ENCODE results near the gene TUBB2B.

Gene TUBB2B

GRCh38 chr6:3190779-3191178 lies 36.7 kb downstream of the TUBB2B start:
- TF ChIP-seq CREB1 (IDR thresholded peaks at IDR 0.05; ENCODE audit: low read depth) (no peak), CEBPB (IDR thresholded peaks at IDR 0.05) (no peak), RAD21 (IDR thresholded peaks at IDR 0.05; ENCODE audit: low read depth) (no peak), MAX (IDR thresholded peaks at IDR 0.05) (no peak), NFIC (IDR thresholded peaks at IDR 0.05) (no peak), FOXM1 (IDR thresholded peaks at IDR 0.05; ENCODE audit: borderline replicate concordance, low read depth) (no peak), TAF1 (IDR thresholded peaks at IDR 0.05; ENCODE audit: low read depth) (no peak), TCF12 (IDR thresholded peaks at IDR 0.05; ENCODE audit: low read depth) (no peak), REST (IDR thresholded peaks at IDR 0.05; ENCODE audit: low read depth) (no peak), YY1 (IDR thresholded peaks at IDR 0.05; ENCODE audit: low read depth) (no peak), ZBTB7A (IDR thresholded peaks at IDR 0.05; ENCODE audit: low read depth) (no peak), EGR1 (IDR thresholded peaks at IDR 0.05) (no peak), EP300 (IDR thresholded peaks at IDR 0.05; ENCODE audit: borderline replicate concordance) (no peak), TEAD4 (IDR thresholded peaks at IDR 0.05) (no peak), USF1 (IDR thresholded peaks at IDR 0.05) (no peak)

DNA sequence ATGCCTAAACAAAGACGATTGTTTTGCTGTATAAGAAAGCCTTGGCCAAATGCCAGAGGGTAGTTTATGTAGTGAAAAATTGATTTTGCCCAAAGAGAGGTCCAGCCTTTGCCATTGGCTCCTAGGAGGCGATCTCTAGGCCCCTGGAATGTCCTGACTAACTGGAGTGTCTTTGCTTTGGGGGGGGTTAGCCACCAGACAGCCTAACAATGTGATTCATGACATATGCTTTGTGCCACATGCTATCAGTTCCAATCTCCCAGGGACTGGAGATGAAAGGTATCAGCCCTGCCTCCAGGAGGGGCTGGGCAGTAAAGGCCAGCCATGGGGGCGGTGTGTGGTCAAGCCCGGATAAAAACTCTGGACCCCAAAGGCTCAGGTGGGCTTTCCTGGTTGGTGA lies 37.4 kb downstream of the TUBB2B start:
- no peak for TF ChIP-seq EP300 (IDR thresholded peaks at IDR 0.05; ENCODE audit: borderline replicate concordance)
- TF ChIP-seq TEAD4 (IDR thresholded peaks at IDR 0.05): no peak
- TF ChIP-seq CEBPB (IDR thresholded peaks at IDR 0.05): no peak
- no peak for TF ChIP-seq CREB1 (IDR thresholded peaks at IDR 0.05; ENCODE audit: low read depth)
- TF ChIP-seq MAX (IDR thresholded peaks at IDR 0.05): no peak
- no peak for TF ChIP-seq NFIC (IDR thresholded peaks at IDR 0.05)
- no peak for TF ChIP-seq REST (IDR thresholded peaks at IDR 0.05; ENCODE audit: low read depth)
- no peak for TF ChIP-seq TCF12 (IDR thresholded peaks at IDR 0.05; ENCODE audit: low read depth)

DNA sequence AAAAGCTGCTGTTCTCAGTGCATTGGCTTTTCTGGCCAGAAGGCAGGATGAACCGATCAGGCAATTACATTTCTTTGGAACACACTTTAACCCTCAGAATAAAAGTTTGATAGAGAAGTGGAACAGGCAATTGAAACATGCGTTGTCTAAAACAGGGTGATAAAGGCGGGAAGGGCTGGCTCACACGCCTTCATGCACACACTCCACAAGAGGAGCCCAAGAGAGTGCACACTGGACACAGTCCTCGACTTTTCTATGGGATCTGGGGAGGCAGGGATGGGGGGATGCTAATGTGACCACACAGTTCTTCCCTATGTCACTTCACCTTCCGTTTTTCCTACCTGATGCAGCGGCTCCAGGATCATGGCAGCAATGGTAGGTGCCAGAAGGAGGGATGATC lies 39.2 kb downstream of the TUBB2B start:
- TF ChIP-seq MAX (IDR thresholded peaks at IDR 0.05): no peak
- TF ChIP-seq EP300 (IDR thresholded peaks at IDR 0.05; ENCODE audit: borderline replicate concordance): no peak
- TF ChIP-seq REST (IDR thresholded peaks at IDR 0.05; ENCODE audit: low read depth): no peak
- no peak for TF ChIP-seq TAF1 (IDR thresholded peaks at IDR 0.05; ENCODE audit: low read depth)
- no peak for TF ChIP-seq EGR1 (IDR thresholded peaks at IDR 0.05)
- TF ChIP-seq CEBPB (IDR thresholded peaks at IDR 0.05): no peak
- TF ChIP-seq TCF12 (IDR thresholded peaks at IDR 0.05; ENCODE audit: low read depth): no peak
- no peak for TF ChIP-seq USF1 (IDR thresholded peaks at IDR 0.05)
- TF ChIP-seq TEAD4 (IDR thresholded peaks at IDR 0.05): no peak
- TF ChIP-seq CREB1 (IDR thresholded peaks at IDR 0.05; ENCODE audit: low read depth): no peak
- TF ChIP-seq RAD21 (IDR thresholded peaks at IDR 0.05; ENCODE audit: low read depth): no peak
- no peak for TF ChIP-seq FOXM1 (IDR thresholded peaks at IDR 0.05; ENCODE audit: borderline replicate concordance, low read depth)
- TF ChIP-seq ZBTB7A (IDR thresholded peaks at IDR 0.05; ENCODE audit: low read depth): no peak
- no peak for TF ChIP-seq NFIC (IDR thresholded peaks at IDR 0.05)
- no peak for TF ChIP-seq YY1 (IDR thresholded peaks at IDR 0.05; ENCODE audit: low read depth)

DNA sequence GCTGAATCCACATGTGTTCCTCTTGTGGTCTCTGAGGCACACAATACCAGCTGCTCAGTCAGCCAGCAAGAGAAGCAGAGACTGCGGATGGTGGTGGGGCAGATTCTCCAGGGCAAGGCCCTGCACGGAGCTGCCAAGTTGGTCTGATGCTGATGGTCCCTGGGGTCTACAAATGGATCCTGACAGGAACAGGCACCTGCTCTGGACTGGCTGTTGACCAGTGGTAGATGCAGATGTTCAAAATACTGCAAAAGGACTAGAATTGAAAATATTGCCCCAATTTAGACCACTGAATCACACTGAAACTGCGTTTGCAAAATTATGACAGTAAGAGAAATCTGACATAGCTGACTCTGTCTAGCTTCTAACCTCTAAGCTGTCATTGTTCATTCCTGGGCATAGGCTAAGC lies 40.5 kb downstream of the TUBB2B start:
- TF ChIP-seq EP300 (IDR thresholded peaks at IDR 0.05; ENCODE audit: borderline replicate concordance): no peak
- TF ChIP-seq CEBPB (IDR thresholded peaks at IDR 0.05): no peak
- no peak for TF ChIP-seq YY1 (IDR thresholded peaks at IDR 0.05; ENCODE audit: low read depth)
- no peak for TF ChIP-seq TEAD4 (IDR thresholded peaks at IDR 0.05)
- no peak for TF ChIP-seq EGR1 (IDR thresholded peaks at IDR 0.05)
- TF ChIP-seq MAX (IDR thresholded peaks at IDR 0.05): no peak
- TF ChIP-seq USF1 (IDR thresholded peaks at IDR 0.05): no peak
- TF ChIP-seq ZBTB7A (IDR thresholded peaks at IDR 0.05; ENCODE audit: low read depth): no peak
- TF ChIP-seq FOXM1 (IDR thresholded peaks at IDR 0.05; ENCODE audit: borderline replicate concordance, low read depth): no peak
- TF ChIP-seq REST (IDR thresholded peaks at IDR 0.05; ENCODE audit: low read depth): no peak
- TF ChIP-seq TCF12 (IDR thresholded peaks at IDR 0.05; ENCODE audit: low read depth): no peak
- no peak for TF ChIP-seq NFIC (IDR thresholded peaks at IDR 0.05)
- TF ChIP-seq RAD21 (IDR thresholded peaks at IDR 0.05; ENCODE audit: low read depth): no peak
- TF ChIP-seq TAF1 (IDR thresholded peaks at IDR 0.05; ENCODE audit: low read depth): no peak
- no peak for TF ChIP-seq CREB1 (IDR thresholded peaks at IDR 0.05; ENCODE audit: low read depth)

Measured in Ishikawa (cell line).